Measurements from ENCODE around the gene CDYL2. TPM values are rescaled to one million over a fixed set of nuclear protein-coding genes. Genes with fewer than 3 reads are reported as not detected.

Gene CDYL2
- total RNA-seq, 2 donors from 2014 or later: 9.9 to 12.8 TPM

DNA sequence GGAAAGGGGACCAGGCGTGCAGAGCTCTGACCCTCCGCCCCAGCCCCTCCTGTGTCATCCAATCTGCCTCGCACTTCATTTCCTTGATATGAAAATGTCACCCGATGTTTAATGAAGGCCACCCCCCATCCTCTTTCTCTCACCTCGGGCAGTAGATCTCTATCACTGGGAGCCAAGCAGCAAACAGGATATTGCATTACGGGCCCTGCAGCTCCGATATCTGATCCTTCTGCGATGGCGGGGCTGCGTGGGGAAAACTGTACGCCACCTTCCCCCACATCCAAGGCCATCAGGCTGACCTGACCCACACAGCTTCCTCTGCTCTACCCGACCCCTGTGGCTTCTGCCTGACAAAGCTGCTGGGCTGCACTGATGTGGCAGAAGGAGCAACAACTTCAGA lies 188.7 kb downstream of the CDYL2 start:
- DNase-seq: peak; percentile 26
- H3K4me1 Mint-ChIP-seq: peaks cover 4% of the 10 kb centered on the region
- WGBS, 2 experiments (ENCODE audit: insufficient coverage in 1 of 2, insufficient read length in 1 of 2): 89 to 91% methylated on average over 8 to 12 of the region's 12 CpGs
- Histone ChIP-seq H3K36me3 (ENCODE audit: control insufficient read depth, insufficient read depth, low read length) (no peaks in the 10 kb centered on the region), H3K27me3 (ENCODE audit: control insufficient read depth, insufficient read depth, low read length, poor library complexity, severe bottlenecking) (no peaks in the 10 kb centered on the region), H3K4me3 (ENCODE audit: low read length) (no peak overlapping the region), H3K9ac (ENCODE audit: extremely low read depth, low read length, poor library complexity, severe bottlenecking) (no peak overlapping the region), H3K27ac (ENCODE audit: low read depth, low read length) (no peak overlapping the region), H3K9me3 (ENCODE audit: control insufficient read depth, low read length) (no peaks in the 10 kb centered on the region), H3K4me1 (ENCODE audit: control insufficient read depth, insufficient read depth, low read length) (no peaks in the 10 kb centered on the region)
- TF ChIP-seq, protein P1, sequence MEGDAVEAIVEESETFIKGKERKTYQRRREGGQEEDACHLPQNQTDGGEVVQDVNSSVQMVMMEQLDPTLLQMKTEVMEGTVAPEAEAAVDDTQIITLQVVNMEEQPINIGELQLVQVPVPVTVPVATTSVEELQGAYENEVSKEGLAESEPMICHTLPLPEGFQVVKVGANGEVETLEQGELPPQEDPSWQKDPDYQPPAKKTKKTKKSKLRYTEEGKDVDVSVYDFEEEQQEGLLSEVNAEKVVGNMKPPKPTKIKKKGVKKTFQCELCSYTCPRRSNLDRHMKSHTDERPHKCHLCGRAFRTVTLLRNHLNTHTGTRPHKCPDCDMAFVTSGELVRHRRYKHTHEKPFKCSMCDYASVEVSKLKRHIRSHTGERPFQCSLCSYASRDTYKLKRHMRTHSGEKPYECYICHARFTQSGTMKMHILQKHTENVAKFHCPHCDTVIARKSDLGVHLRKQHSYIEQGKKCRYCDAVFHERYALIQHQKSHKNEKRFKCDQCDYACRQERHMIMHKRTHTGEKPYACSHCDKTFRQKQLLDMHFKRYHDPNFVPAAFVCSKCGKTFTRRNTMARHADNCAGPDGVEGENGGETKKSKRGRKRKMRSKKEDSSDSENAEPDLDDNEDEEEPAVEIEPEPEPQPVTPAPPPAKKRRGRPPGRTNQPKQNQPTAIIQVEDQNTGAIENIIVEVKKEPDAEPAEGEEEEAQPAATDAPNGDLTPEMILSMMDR (conservative IDR thresholded peaks at IDR 0.05): no peak
- H3K27me3 Mint-ChIP-seq (ENCODE audit: insufficient read depth): no peaks in the 10 kb centered on the region
- H3K36me3 Mint-ChIP-seq (ENCODE audit: low read depth): peaks cover 24% of the 10 kb centered on the region
- peaks cover 3% of the 10 kb centered on the region for H3K9me3 Mint-ChIP-seq
- no peak overlapping the region for H3K27ac Mint-ChIP-seq
- no peak overlapping the region for H3K4me3 Mint-ChIP-seq

DNA sequence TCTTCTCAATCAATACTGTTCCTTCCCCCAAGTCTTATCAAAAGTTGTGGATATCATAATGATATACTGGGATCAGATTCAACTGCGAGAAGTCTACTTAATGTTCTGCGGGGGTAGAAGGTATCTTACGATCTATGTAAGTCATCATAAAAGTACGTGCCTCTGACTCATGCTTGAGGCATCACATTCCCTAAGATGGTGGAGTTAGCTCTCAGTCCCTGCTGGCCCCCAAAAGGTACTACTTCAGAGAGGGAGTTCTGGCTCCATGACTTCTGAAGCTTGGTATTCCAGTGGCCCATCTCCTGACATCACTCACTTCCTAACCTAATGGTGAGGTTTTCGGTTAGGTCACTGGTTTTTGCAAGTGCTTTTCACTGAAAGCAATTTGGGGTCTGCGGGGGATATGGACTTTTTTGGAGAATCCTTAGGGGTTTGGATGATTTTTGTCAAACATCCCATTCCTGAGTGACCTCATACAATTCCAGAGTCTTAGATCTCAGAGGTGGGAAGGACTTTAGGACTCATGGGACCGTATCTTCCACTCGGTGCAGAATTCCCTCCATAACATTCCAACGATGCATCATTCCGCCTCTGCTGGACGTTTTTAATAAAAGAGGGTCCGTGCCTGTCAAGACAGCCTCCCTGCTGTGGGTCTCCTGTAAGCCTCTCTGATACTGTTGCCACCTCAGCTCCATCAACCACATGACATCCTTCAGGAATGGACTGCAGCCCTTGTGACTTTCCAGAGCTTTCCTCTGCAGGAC lies 189.3 kb downstream of the CDYL2 start:
- peak; percentile 35 for DNase-seq
- H3K9me3 ChIP-seq (ENCODE audit: control insufficient read depth, low read length): no peaks in the 10 kb centered on the region
- no peak overlapping the region for H3K4me3 ChIP-seq (ENCODE audit: low read length)
- no peaks in the 10 kb centered on the region for H3K27me3 ChIP-seq (ENCODE audit: control insufficient read depth, insufficient read depth, low read length, poor library complexity, severe bottlenecking)
- Mint-ChIP-seq H3K9me3 (peaks cover 3% of the 10 kb centered on the region), H3K27me3 (ENCODE audit: insufficient read depth) (no peaks in the 10 kb centered on the region), H3K36me3 (ENCODE audit: low read depth) (peaks cover 24% of the 10 kb centered on the region), H3K27ac (no peak overlapping the region), H3K4me1 (peaks cover 7% of the 10 kb centered on the region), H3K4me3 (no peak overlapping the region)
- H3K9ac ChIP-seq (ENCODE audit: extremely low read depth, low read length, poor library complexity, severe bottlenecking): no peak overlapping the region
- no peak overlapping the region for H3K27ac ChIP-seq (ENCODE audit: low read depth, low read length)
- WGBS, 2 experiments (ENCODE audit: insufficient coverage in 1 of 2, insufficient read length in 1 of 2): 92 to 94% methylated on average over 8 to 12 of the region's 12 CpGs
- H3K36me3 ChIP-seq (ENCODE audit: control insufficient read depth, insufficient read depth, low read length): no peaks in the 10 kb centered on the region
- H3K4me1 ChIP-seq (ENCODE audit: control insufficient read depth, insufficient read depth, low read length): no peaks in the 10 kb centered on the region
- TF ChIP-seq, protein P1 (conservative IDR thresholded peaks at IDR 0.05): no peak

DNA sequence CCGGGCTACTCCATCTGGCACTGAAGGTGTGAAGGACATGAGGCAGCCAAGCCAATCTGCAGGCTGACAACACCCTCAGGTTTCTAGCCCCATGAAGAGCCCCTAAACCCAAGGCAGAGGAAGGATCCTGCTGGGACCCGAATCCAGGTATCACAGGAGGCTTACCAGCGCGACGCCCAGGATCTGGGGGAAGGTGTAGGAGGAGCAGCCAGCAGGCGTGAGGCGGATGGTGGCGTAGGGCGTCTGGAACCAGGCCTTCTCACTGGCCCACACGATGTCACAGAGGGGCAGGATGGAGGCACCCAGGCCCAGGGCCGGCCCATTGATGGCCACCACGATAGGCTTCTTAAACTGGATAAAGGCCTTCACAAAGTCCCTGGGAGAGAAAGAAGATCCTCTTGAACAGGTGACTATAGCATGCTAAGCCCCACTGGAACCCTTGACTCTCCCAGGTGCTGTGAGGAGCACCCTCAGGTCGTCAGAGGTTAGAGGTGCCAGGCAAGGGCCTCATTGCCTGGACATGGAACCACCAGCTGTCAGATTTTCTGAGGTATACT lies 191.9 kb downstream of the CDYL2 start:
- Mint-ChIP-seq H3K27me3 (ENCODE audit: insufficient read depth) (no peaks in the 10 kb centered on the region), H3K4me1 (peaks cover 24% of the 10 kb centered on the region), H3K36me3 (ENCODE audit: low read depth) (peaks cover 22% of the 10 kb centered on the region), H3K4me3 (no peak overlapping the region), H3K9me3 (peaks cover 3% of the 10 kb centered on the region), H3K27ac (no peak overlapping the region)
- Histone ChIP-seq H3K27ac (ENCODE audit: low read depth, low read length) (no peak overlapping the region), H3K4me1 (ENCODE audit: control insufficient read depth, insufficient read depth, low read length) (no peaks in the 10 kb centered on the region), H3K27me3 (ENCODE audit: control insufficient read depth, insufficient read depth, low read length, poor library complexity, severe bottlenecking) (no peaks in the 10 kb centered on the region), H3K9me3 (ENCODE audit: control insufficient read depth, low read length) (no peaks in the 10 kb centered on the region), H3K36me3 (ENCODE audit: control insufficient read depth, insufficient read depth, low read length) (no peaks in the 10 kb centered on the region), H3K9ac (ENCODE audit: extremely low read depth, low read length, poor library complexity, severe bottlenecking) (no peak overlapping the region), H3K4me3 (ENCODE audit: low read length) (no peak overlapping the region)
- 93 to 96% methylated on average over 13 of the region's 13 CpGs for WGBS, 2 experiments (ENCODE audit: insufficient coverage in 1 of 2, insufficient read length in 1 of 2)
- DNase-seq: no peak
- TF ChIP-seq, protein P1 (conservative IDR thresholded peaks at IDR 0.05): no peak

Data from endodermal cell (in vitro differentiated cells).